HepG2 (cell line): ENCODE results near the gene UBB. TPM values are rescaled to one million over a fixed set of nuclear protein-coding genes. Genes with fewer than 3 reads are reported as not detected.

Experiments used
- ATAC-seq: fragments of 200-7000 bp; cut with Tn5 transposase; 3 replicates; pipeline ENCODE4 v1.9.1; 2020; ENCODE audit warnings: mild to moderate bottlenecking, moderate library complexity
- BruUV-seq: library from RNA; stranded (reverse); fragments of 400-500 nt; replicated peaks from 2 replicates; lab custom pipeline; 2021; lab: Mats Ljungman, UMichigan
- CTCF ChIA-PET: fragments of 300-600 bp; formaldehyde crosslinking; extraction: SDS; loops from one replicate; lab custom pipeline; 2021; ENCODE audit warnings: low total read pairs, inconsistent platforms, low intra/inter-chr PET ratio; lab: Yijun Ruan, JAX
- POLR2A ChIA-PET: fragments of 350-600 bp; sonication (Branson Sonifier 250); formaldehyde crosslinking; loops from one replicate; lab custom pipeline; 2020; ENCODE audit warnings: antibody characterized with exemption, inconsistent platforms; lab: Yijun Ruan, JAX
- DNase-seq: peaks from one replicate; pipeline ENCODE4 v3.0.0-alpha.2; 2015; ENCODE audit warnings: low spot score
- FAIRE-seq: peaks from 3 replicates; lab custom pipeline; 2011; peaks lifted over from hg19 to GRCh38; lab: Jason Lieb, UNC
- H2AFZ ChIP-seq: one replicate; pipeline ENCODE4 v1.6.1; 2011; ENCODE audit warnings: low read length, inconsistent platforms
- H3K27ac ChIP-seq: fragments of 300-600 bp; 3 replicates; pipeline ENCODE4 v1.8.0; 2011; ENCODE audit warnings: mixed run types, mild to moderate bottlenecking, mixed read lengths, low read length, inconsistent platforms; ENCODE audit not compliant: insufficient read depth; ENCODE audit errors: extremely low read length
- H3K27me3 ChIP-seq, 2 experiments: fragments of 200-600 bp in 1 of 2; 2 replicates in 1 of 2; 3 replicates in 1 of 2; pipeline versions ENCODE4 v1.6.0 to v1.8.0; 2011; ENCODE audit warnings: low read length in 2 of 2, mild to moderate bottlenecking in 2 of 2, moderate library complexity in 2 of 2, inconsistent platforms in 1 of 2; ENCODE audit not compliant: insufficient read depth in 2 of 2, control insufficient read depth in 1 of 2
- H3K36me3 ChIP-seq, 2 experiments: fragments of 200-600 bp in 1 of 2; replicated peaks in 1 of 2; 2 replicates in 1 of 2; 3 replicates in 1 of 2; pipeline versions ENCODE4 v1.5.1 to v1.8.0; 2011; ENCODE audit warnings: low read length in 2 of 2, inconsistent platforms in 1 of 2; ENCODE audit not compliant: insufficient read depth in 2 of 2, control insufficient read depth in 1 of 2
- H3K4me1 ChIP-seq: 2 replicates; pipeline ENCODE4 v1.5.1; 2012; ENCODE audit warnings: low read length, inconsistent platforms; ENCODE audit not compliant: insufficient read depth
- H3K4me2 ChIP-seq: 2 replicates; pipeline ENCODE4 v1.6.0; 2011; ENCODE audit warnings: low read depth, low read length, inconsistent platforms
- H3K4me3 ChIP-seq, 3 experiments: fragments of 200-600 bp in 1 of 3; sonication (generic), shearing (Covaris generic) in 1 of 3; replicated peaks in 1 of 3; 2 replicates each; pipeline ENCODE4 v1.5.1; 2011 to 2016; ENCODE audit warnings: low read length in 3 of 3, inconsistent platforms in 2 of 3, low read depth in 2 of 3, mild to moderate bottlenecking in 2 of 3, control low read depth in 1 of 3, mixed read lengths in 1 of 3; ENCODE audit not compliant: insufficient read depth in 1 of 3
- H3K79me2 ChIP-seq: one replicate; pipeline ENCODE4 v1.6.1; 2011; ENCODE audit warnings: low read length, inconsistent platforms; ENCODE audit not compliant: insufficient read depth
- H3K9ac ChIP-seq: 2 replicates; pipeline ENCODE4 v1.6.0; 2011; ENCODE audit warnings: mild to moderate bottlenecking, low read depth, low read length, inconsistent platforms; ENCODE audit not compliant: insufficient read depth
- H3K9me3 ChIP-seq: 2 replicates; pipeline ENCODE4 v1.5.1; 2012; ENCODE audit warnings: mild to moderate bottlenecking, low read length
- H4K20me1 ChIP-seq: 2 replicates; pipeline ENCODE4 v1.6.0; 2011; ENCODE audit warnings: inconsistent platforms, mild to moderate bottlenecking, low read length, moderate library complexity; ENCODE audit not compliant: insufficient read depth
- GLMP ChIP-seq: sonication (generic); formaldehyde crosslinking; IDR thresholded peaks from 2 replicates; pipeline ENCODE4 v1.9.0; 2021; ENCODE audit warnings: missing genetic modification reagents, mild to moderate bottlenecking, borderline replicate concordance
- PAWR ChIP-seq: sonication (generic); formaldehyde crosslinking; IDR thresholded peaks from 2 replicates; pipeline ENCODE4 v1.4.0; 2020; ENCODE audit warnings: missing genetic modification reagents, mild to moderate bottlenecking, borderline replicate concordance
- PRMT3 ChIP-seq: sonication (generic); formaldehyde crosslinking; IDR thresholded peaks from 2 replicates; pipeline ENCODE4 v1.8.1; 2022; ENCODE audit warnings: low read depth, mild to moderate bottlenecking, moderate library complexity, missing genetic modification reagents, borderline replicate concordance
- ZNF121 ChIP-seq: sonication (generic); formaldehyde crosslinking; IDR thresholded peaks from 2 replicates; pipeline ENCODE4 v1.5.0; 2020; ENCODE audit warnings: mild to moderate bottlenecking, missing genetic modification reagents
- ZNF770 ChIP-seq: sonication (generic); formaldehyde crosslinking; IDR thresholded peaks from 2 replicates; pipeline ENCODE4 v1.5.0; 2020; ENCODE audit warnings: mild to moderate bottlenecking, missing genetic modification reagents
- ZSCAN9 ChIP-seq: IDR thresholded peaks from 2 replicates; pipeline ENCODE4 v1.6.1; 2016; ENCODE audit warnings: borderline replicate concordance
- WGBS: methylation state at CpG from one replicate; pipeline ENCODE4 v1.1.6; 2017; ENCODE audit warnings: low lambda C conversion rate; 5-methylcytosine and 5-hydroxymethylcytosine counted together
- in situ Hi-C: cut with HindIII; loops from 2 replicates; pipeline ENCODE4 v1.10.0; 2017; ENCODE audit warnings: low pct_unique_long_range_greater_than_20kb; ENCODE audit not compliant: extremely low pct_ligation_motif_present
- intact Hi-C: fragments of 100-400 bp; cut with micrococcal nuclease; formaldehyde crosslinking; loops from one replicate; pipeline ENCODE4 v1.10.0; 2022; ENCODE audit not compliant: unreplicated experiment
- polyA plus RNA-seq, 8 experiments: library from polyadenylated mRNA; depleted of rRNA in 3 of 8; stranded (reverse) in 7 of 8; unstranded in 1 of 8; fragments of >200 nt; fragmentation: Illumina TruSeq in 4 of 8; extraction: Trizol in 4 of 8; gene quantifications; 2 replicates each; pipeline versions ENCODE4 v1.2.1 to v1.2.3, GENCODE V29; 2011 to 2016; ENCODE audit warnings: low read depth in 4 of 8, missing spikeins in 1 of 8, mixed read lengths in 1 of 8; ENCODE audit not compliant: insufficient read depth in 1 of 8
- total RNA-seq, 5 experiments: library from RNA; depleted of rRNA; stranded (reverse); fragments of >200 nt; fragmentation: Illumina TruSeq; extraction: Trizol; gene quantifications; 2 replicates each; pipeline ENCODE4 v1.2.3, GENCODE V29; 2016; ENCODE audit warnings: low read depth in 1 of 5

UBB gene
- total and polyA plus RNA-seq, 2 of the 13 experiments (the other 11 are each of a cell fraction or from before 2014, with no cell fraction given) = 1,130 to 2,066 TPM

- Histone ChIP-seq H3K9ac (no peak overlapping the region), H4K20me1 (no peaks in the 10 kb centered on the region), H3K27me3 (no peaks in the 10 kb centered on the region), H3K79me2 (no peaks in the 10 kb centered on the region), H3K4me3 (no peak overlapping the region), H3K27ac (no peak overlapping the region), H3K4me2 (no peak overlapping the region), H2AFZ (no peak overlapping the region), H3K4me1 (no peaks in the 10 kb centered on the region), H3K9me3 (no peaks in the 10 kb centered on the region), H3K36me3 (peaks cover 4 to 12% of the 10 kb centered on the region in 2 experiments; a peak in 3 of 5 replicates)
- WGBS = 94% methylated on average over 3 of the region's 3 CpGs
- CTCF ChIA-PET = no interaction called here
- BruUV-seq = no TSS peak
- POLR2A ChIA-PET = interaction anchor here (1.3 to 2.8 kb wide), 3 partner anchors 40 to 53 kb away, joined by 3 to 12 read pairs (median 5); partner anchors contain the start of gene UBB
- FAIRE-seq = no peak
- in situ Hi-C loops (no loop called here), intact Hi-C loops (no loop called here)
- no peak for DNase-seq
- no peak for ATAC-seq
- TF ChIP-seq ZSCAN9 (CRISPR knock-in tag) (no peak), GLMP (no peak), ZNF770 (CRISPR knock-in tag) (peak; percentile 32; the same call in 1 of the 2 replicates), PAWR (CRISPR knock-in tag) (no peak)
Measured at GRCh38 chr17:16338391-16338790, 42.5 kb upstream of the UBB start.

- BruUV-seq = no TSS peak
- Histone ChIP-seq H3K27ac (no peak overlapping the region), H2AFZ (no peak overlapping the region), H3K79me2 (no peaks in the 10 kb centered on the region), H3K9ac (no peak overlapping the region)
- no peak for FAIRE-seq
- WGBS = 100% methylated on average over 1 of the region's 1 CpG
- POLR2A ChIA-PET = interaction anchor here (1.1 to 5.1 kb wide), 8 partner anchors 9 to 53 kb away, joined by 5 to 23 read pairs (median 10); partner anchors contain the start of genes CENPV and UBB
- TF ChIP-seq ZNF121 = peak; percentile 81
- no peak for TF ChIP-seq PRMT3 (CRISPR knock-in tag)
- TF ChIP-seq, all 625 proteins: peak for 1
- Histone ChIP-seq H3K27me3 (no peaks in the 10 kb centered on the region), H4K20me1 (no peaks in the 10 kb centered on the region), H3K4me1 (no peaks in the 10 kb centered on the region), H3K36me3 (peaks cover 9 to 19% of the 10 kb centered on the region in 2 experiments; a peak in 3 of 5 replicates), H3K4me3 (no peak overlapping the region), H3K9me3 (no peaks in the 10 kb centered on the region), H3K4me2 (no peak overlapping the region)
- intact Hi-C loops (no loop called here), in situ Hi-C loops (no loop called here)
- ATAC-seq (no peak), DNase-seq (no peak)
- CTCF ChIA-PET = no interaction called here
Measured at GRCh38 chr17:16339402-16339801, 41.5 kb upstream of the UBB start.
